ENCODE measurements around the gene BRMS1L.
A peak's percentile ranks its signal among the peaks of the same experiment; 100 is the strongest.

Gene BRMS1L

DNA sequence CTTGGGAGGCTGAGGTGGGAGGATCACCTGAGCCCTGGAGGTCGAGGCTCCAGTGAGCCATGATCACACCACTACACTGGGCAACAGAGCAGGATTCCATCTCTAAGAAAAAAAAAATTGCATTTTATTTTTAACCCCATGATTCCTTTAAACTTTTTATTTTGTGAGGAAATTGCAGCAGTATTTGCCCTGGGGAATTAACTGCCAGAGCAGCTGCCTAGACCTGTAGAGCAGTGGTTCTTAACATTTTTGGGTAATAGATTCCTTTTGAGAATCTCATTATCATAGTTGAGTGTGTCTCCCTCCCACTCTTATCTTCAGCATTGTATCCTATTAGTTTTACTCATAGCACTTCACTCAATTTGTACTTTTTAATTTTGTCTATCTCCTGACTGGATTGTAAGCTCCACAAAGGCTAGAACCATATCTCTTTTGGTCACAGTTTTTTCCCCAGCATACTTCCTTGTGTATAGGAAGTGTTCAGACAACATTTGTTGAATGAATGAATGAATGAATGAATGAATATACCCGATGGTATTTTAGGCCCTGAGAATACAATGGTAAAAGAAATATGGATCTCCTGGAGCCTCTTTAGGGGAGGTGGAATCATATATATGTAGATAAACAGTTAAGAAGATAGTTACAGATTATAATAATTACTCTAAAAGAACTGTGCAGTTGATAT is 40.6 kb downstream of the BRMS1L start:
- no peak for DNase-seq

DNA sequence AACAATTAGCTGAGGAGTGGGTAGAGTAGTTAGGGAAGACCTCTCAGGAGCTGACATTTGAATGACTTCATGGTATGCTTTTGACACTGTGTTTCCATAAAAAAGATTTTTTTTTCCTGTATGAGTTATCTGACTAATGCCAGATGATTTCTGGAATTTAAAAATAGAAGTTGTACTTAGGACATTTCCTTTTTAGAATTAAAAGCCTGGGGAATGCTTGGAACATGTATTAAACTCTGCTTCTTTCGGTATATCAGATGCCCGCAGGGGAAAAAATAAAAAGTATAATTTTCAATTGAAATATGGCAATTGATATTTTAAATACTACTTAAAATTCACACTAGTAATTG is 41.1 kb downstream of the BRMS1L start:
- DNase-seq: no peak

DNA sequence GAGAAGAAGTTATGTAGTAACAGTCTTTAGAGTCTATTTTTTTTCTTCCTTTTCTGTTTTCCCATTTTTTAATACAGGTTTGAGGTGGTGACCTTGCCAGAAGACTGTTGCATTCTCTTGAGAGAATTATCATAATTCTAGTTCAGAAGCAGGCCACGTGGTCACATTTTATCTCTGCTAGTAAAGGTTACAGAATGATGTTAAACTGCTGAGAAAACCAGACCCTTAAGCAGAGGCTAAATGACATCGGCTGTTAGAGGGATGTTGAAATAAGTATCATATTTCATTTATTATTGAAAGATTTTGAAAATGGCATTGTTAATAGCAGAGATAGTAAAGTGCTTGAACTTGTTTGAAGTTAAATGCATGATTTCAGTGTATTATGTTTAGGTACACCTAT is 49.2 kb downstream of the BRMS1L start:
- no peak for DNase-seq

DNA sequence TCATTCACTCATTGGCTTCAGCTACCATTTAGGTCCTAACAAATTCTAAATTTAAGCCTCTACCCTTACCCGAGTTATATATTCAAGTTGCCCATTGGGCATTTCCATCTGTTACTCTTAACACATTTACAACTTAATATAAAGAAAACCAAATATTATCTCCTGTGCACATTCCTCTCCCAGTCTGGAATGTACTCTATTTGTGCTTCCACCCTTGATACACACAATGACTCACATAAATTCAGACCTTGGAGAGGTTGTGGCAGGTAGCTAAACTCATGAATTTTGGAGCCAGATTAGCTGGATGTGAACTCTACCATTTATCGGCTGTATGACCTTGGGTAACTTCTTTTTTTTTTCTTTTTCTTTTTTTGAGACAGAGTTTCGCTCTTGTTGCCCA is 51.1 kb downstream of the BRMS1L start:
- no peak for DNase-seq

DNA sequence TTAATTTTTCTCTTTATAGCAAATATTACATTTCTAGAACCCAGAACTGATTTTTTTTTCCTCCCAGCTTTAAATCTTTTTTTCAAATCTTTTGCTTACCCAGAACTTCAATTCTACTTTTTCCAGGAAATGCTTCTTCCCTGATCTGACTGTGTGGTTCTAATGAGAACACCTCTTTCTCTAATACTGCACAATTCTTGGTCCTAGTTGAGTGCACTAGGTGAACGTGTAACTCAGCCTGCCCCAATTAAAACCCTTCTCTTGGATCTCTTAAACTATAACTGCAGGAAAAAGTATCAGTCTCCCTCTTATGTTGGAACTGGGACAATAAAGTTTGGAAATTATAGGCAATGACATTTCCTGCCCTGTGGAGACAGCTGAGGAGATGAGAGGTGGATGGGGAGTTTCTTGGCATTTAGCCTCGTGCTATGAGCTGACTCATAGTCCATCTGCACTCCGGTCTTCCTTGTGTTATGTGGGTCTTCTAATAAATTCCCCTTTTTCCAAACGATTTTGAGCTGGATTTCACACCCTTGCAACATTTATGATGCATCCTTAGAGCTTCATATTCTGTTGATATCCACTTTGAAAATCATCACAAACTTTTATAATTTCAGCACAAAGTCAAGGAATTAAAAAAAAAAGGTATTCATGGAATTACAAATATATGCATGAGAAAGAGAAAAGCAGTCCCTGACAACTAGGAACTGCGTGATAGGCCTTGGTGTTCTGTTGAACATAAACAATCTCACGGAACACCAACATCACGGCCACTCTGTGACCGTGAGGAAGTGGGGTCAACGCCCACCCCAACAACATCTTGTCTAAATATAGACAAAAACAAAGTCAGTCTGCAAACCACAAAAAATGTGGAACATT is 52.4 kb downstream of the BRMS1L start:
- DNase-seq: no peak

DNA sequence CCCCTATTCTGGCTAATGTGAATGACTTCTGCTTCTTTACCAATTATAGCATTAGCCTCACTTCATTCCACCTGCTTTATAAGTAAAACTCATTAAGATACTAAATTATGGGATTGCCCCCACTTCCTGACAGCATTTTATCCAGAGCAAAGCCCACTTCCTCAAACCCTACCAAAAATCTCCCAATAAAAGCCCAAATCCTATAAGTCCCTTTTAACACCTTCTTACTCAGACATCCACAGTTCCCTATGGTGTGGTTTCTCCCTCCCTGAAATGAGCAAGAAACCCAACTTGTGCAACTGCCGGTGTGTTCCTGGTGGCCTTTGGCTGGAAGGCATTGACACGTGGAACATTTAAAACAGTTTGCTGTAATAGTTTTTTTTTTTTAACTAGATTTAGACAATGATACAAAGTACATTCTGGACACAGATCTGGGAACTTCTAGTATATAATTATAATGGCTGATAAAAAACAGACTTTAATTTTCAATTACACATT is 53.1 kb downstream of the BRMS1L start:
- no peak for DNase-seq

DNA sequence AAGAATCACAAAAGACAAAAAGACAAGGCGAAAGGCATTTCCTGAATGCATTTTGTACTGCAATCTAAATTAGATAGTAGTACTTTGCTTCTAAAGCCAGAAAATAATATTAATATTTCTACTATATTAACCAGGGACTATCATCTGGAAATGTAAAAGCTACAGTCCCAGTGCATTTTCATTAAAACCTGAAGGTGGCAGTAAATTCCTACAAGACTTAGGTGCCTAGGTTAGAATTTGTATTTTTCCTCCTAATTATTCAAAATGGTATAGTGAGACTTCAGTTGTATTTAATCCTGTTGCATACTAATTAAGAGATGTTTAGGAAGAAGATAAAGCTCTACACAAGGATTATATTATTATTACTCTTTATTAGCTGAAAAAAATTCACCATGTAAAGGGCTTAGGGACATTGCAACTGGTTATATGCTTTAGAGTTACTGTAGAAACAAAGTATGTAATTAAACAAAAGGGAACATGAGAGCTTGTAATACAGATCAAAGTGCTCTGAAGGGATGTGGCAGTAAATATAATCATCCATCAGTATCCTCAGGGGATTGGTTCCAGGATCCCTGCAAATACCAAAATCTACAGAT is 53.6 kb downstream of the BRMS1L start:
- DNase-seq: peak; percentile 38

DNA sequence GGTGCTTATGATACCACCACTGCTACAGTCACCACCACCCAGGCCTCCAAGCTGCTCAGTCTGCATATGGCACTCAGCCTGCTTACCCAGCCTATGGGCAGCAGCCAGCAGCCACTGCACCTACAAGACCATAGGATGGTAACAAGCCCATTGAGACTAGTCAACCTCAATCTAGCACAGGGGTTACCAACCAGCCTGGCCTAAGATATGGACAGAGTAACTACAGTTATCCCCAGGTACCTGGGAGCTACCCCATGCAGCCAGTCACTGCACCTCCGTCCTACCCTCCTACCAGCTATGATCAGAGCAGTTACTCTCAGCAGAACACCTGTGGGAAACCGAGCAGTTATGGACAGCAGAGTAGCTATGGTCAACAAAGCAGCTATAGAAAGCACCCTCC is 55.1 kb downstream of the BRMS1L start:
- DNase-seq: no peak

DNA sequence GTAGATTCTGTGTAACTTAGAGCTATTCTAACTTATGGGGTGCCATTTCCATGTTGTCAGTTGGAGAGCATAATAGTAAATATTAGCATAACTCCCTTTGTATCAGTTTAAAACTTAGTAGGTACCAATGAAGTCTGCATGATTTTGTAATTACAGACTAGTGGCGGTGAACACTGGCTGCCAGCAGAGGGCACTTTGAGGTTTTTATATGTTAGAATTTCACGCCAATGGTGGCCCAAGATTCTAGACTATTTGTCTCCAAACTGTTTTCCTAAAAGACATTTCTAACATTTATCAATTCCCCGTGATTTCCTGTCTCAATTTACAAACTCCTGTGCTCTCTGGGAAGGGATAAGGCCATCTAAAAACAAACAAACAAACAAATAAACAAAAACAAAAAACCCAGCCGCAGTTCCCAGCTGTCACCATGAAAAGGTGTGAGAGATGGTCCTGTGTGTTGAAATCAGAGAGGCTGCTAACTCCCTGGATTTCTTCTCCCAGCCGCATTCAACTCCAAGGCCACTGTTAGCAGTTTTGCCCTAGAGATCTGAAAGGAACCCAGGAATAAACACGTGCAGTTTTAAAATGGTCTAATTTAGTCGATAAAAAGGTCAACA is 57.6 kb downstream of the BRMS1L start:
- DNase-seq: peak; percentile 31

DNA sequence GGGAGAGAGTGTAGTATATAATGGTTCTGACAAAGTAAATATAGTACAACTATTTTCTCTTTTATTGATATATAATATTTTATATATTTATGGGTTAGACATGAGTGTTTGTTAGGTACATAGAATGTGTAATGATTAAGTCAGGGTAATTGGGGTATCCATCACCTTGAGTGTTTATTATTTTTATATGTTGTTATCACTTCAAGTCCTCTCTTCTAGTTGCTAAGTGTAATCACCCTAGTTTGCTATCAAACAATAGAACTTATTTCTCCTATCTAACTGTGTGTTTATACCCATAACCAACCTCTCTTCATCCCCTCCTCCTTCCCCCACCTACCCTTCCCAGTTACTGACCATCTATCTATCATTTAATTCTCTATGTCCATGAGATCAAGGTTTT is 64.2 kb downstream of the BRMS1L start:
- DNase-seq: no peak

DNA sequence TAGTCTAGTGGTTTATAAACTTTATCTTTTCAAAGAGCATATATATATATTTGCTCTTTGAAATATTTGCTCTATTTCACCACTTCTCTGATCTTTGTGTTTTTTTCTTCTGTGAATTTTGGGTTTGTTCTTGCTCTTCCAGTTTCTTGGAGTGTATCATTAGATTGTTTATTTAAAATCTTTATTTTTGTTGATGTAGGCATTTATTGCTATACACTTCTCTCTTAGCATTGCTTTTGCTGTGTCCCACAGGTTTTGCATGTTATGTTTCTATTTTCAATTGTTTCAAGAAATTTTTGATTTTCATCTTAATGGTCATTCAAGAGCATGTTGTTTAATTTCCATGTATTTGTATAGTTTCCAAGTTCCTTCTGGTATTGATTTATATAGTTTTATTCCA is 69.1 kb downstream of the BRMS1L start:
- no peak for DNase-seq

DNA sequence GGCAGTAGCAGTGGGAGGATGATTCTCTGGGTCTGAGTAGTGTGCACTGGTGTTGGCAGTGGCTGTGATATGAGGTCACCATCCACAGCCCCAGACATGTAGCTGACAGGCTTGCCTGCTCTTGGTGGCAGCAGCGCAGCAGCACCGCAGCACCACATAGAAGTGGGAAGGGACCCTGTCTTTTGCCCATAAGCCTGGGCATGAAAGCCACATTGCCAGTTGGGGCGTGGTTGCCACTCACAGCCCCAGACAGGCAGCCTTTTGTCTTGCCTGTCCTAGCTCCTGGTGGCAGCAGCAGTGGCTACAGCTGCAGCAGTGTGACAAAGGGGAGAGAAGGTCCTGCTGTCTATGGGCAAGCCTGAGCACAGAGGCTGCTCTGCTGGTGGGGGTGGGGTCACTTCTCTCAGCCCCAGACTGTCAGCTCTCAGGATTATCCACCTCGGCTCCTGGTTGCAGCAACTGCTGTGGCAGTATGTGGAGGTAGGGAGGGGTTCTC is 71.5 kb downstream of the BRMS1L start:
- no peak for DNase-seq

DNA sequence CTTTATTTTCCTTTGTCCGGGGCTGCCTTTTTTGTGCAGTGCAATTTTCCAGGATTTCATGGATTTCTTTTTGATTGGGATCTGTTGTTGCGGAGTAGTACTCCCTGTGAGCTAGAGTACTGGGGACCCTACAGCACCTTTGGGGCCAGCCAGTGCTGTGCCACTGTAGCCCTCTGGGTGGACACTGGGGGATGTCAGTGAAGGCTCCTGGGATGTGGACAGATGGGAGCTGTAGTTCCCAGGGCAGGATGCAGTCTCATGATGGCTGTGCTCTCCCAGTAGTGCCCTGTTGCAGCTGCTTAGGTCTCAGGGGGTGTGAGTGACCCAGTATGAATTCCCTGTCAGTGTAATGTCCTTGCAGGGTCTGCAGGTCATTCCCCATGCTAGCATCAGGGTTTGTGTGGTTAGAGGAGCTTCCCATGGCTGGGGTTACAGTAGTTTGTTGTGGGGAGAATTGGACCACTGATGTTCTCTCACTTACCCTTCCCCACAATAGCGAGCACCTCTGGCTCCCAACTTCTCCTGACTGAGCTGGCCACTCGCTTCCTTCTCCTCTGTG is 72.2 kb downstream of the BRMS1L start:
- no peak for DNase-seq

DNA sequence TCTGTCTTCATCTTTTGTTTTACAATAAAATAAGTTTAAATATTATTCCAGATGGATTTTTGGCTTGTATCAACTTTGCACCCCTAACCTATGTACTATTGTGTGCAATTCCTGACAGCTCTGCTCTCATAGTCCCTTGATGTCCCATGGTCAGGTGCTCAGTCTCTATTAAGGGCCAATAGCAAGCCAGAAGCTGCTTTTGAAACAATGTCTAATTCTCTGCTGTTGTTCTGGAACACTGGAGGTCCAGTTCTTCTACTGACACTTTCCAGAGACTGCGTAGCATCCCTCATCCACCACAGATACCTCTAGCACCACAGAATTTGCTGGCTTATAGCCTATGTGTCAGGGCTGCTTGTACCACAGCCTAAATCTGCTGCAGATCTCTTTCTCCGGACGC is 74.6 kb downstream of the BRMS1L start:
- DNase-seq: no peak

DNA sequence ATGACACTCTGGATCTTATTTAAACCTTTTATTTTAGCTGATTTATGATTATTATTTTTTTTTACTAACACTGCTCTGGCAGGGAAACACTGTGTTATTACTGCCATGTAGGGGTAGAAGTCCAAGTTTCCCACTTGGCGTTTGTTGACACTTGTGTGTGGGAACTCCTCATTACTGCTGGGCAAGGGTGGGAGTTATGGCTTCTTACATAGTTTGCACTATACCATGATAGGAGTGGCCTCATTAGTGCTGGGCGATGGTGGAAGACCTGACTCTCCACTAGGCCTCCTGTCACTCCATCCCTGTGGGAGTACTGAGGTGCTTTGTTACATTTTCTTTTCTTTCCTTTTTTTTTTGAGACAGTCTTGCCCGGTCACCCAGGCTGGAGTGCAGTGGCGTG is 83.5 kb downstream of the BRMS1L start:
- no peak for DNase-seq

DNA sequence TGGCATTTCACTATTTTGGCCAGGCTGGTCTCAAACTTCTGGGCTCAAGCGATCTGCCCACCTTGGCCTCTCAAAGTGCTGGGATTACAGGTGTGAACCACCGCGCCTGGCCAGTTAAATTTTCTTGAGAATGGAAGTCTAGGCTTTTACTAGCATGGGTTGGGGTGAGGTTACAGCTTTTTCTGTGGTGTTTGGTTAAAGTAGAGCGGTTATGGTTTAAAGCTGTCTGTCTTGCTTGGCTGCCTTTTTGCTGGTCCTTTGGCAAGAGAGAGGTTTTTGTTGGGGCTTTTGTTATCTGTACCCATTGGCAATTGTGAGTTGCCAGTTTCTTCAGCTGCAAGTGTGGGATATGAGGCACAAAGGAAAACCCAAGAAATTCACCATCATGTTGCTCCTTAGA is 84.1 kb downstream of the BRMS1L start:
- DNase-seq: no peak

DNA sequence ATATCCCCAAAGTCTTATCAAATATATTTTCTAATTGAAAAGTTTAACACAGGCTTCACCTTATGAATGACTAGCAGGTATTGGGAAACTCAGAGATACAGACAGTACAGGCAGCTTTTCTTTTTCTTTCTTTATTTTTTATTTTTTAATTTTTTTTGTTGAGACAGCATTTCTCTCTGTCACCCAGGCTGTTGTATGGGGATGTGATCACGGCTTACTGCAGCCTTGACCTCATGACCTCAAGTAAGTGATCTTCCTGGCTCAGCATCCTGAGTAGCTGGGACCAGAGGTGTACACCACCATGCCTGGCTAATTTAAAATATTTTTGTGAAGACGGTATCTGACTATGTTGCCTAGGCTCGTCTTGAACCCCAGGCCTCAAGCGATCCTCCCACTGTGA is 85.0 kb downstream of the BRMS1L start:
- DNase-seq: no peak

DNA sequence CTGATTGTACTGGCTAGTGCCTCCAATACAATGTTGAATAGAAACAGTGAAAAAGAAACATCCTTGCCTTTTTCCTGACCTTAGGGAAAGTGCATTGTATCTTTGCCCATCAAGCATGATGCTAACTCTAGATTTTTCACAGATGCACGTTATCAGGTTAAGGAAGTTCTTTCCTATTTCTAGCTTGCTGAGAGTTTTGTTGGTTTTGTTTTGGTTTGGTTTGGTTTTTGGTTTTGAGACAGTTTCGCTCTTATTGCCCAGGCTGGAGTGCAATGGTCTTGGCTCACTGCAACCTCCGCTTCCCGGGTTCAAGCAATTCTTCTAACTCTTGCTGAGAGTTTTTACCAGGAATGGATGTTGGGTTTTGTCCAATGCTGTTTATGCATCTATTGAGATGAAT is 89.0 kb downstream of the BRMS1L start:
- DNase-seq: no peak

DNA sequence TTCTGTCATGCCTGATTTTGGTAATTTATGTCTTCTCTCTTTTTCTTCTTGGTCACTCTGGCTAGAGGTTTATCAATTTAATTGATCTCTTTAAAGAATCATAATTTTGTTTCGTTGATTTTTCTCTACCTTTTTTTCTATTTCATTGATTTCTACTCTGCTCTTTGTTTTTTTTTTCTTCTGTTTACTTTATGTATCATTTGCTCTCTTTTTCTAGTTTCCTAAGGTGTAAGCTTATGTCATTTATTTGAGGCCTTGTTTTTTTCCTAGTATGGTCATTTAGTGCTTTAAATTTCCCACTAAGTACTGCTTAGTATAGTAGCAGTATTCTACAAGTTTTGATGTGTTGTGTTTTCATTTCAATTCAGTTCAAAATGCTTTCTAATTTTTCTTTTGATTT is 89.6 kb downstream of the BRMS1L start:
- no peak for DNase-seq
